Amygdala (tissue), 56 donors: ENCODE measurements around the gene CERCAM.
"Not testable (repeated sequence)": the region's sequence is repeated elsewhere in the genome, so short reads cannot be mapped to it uniquely, and the experiment has no call there.

Experiments used
- DNase-seq, 56 donors: peaks; one replicate each; lab custom pipeline; 2025; lab: John Stamatoyannopoulos, UW

The CERCAM gene

GRCh38 chr9:128392302-128393144, 28.1 kb upstream of the CERCAM start:
- peak in 1 of 56 donors; percentile 61 for DNase-seq

- DNase-seq = peak in 54 of 56 donors; percentile 37 to 96 (median 80)
Measured at GRCh38 chr9:128393145-128393775, 27.4 kb upstream of the CERCAM start.

GRCh38 chr9:128393970-128394369, 26.7 kb upstream of the CERCAM start:
- DNase-seq = peak in 16 of 56 donors; percentile 42 to 77 (median 62)

- DNase-seq = peak in 28 of 56 donors; percentile 27 to 80 (median 52)
Measured at GRCh38 chr9:128394379-128395168, 26.1 kb upstream of the CERCAM start.

GRCh38 chr9:128396970-128397613, 23.6 kb upstream of the CERCAM start:
- peak in 1 of 56 donors; percentile 17 for DNase-seq

DNA sequence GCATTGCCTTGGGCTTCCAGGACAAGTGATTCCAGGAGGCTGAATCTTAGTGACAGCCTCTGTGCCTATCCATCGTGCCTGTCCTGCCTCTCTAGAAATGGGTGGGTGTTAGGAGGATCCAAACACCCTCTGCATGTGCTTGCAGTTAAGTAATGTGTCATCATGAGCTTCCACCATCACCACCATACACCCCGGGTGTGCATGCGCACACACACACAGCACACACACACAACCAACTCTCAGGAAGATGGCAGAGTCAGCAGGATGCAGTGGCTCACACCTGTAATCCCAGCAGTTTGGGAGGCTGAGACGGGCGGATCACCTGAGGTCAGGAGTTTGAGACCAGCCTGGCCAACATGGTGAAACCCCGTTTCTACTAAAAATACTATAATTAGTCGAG, 22.8 kb upstream of the CERCAM start:
- no peak for DNase-seq

DNA sequence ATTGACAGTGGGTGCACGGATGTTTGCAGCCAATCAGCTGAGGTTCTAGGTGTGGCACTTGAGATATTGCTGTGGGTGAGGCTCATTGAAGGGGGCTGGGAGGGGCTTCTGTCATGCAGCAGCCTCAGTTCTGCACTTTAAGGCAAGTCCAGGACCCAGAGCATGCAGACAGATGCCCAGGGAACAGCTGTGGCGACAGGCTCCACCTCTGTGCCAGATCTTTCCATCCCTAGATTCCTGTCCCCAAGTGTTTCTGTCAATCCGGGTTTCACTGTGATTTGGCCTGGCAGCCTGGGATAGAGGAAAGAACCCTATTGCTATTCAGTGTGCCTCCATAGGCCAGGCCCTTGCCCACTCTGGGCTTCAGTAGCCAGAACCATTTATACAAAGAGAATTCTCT, 20.8 kb upstream of the CERCAM start:
- DNase-seq = no peak

- no peak for DNase-seq
Measured at GRCh38 chr9:128404560-128404959, 16.1 kb upstream of the CERCAM start.

GRCh38 chr9:128405077-128405779, 15.4 kb upstream of the CERCAM start:
- DNase-seq = peak in 14 of 56 donors; percentile 33 to 71 (median 56)

DNA sequence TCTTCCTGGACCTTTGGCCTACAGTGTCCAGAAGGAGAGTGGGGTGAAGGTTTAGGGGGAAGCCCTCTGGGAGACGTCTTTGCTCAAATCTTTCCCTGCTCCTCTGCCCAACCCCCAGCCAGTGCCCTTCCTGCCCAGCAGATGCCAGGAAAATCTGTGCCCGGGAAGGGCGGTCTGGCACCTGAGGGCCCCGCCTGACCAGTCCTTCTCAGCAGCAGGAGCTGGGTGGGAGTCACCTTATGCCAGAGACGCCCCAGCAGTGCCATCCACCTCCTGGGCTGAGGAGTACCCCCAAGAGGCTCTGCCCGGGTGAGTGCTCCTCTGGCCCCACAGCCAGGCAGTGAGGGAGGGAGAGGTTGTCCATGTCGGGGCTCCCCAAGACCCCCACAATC, 14.9 kb upstream of the CERCAM start:
- DNase-seq = no peak

- DNase-seq = peak in 2 of 56 donors; percentile 25
Measured at GRCh38 chr9:128406848-128407391, 13.7 kb upstream of the CERCAM start.

DNA sequence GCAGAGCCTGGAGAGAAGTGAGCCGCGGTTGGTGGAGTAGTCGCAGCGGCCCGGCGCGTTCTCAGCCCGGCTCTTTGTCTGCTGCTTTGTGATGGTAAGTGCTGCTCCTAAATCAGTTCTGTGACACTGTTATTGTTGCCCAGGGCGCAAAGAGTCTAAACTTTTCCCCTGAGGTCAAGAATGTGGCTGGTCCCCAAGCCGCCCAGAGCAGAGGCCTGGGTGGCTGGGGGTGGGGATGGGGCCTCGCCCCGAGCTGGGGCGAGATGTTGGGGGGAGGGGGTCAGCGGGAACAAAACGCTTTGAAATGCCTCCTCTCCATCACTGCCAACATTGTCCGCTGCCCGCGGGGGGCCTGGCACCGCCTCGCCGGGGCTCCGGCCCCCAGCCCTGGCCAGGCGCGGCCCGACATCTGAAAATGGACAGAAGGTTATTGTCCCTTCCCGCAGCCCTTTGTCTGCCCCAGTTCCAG, 11.7 kb upstream of the CERCAM start:
- DNase-seq = peak in 53 of 56 donors; percentile 34 to 93 (median 78)

DNA sequence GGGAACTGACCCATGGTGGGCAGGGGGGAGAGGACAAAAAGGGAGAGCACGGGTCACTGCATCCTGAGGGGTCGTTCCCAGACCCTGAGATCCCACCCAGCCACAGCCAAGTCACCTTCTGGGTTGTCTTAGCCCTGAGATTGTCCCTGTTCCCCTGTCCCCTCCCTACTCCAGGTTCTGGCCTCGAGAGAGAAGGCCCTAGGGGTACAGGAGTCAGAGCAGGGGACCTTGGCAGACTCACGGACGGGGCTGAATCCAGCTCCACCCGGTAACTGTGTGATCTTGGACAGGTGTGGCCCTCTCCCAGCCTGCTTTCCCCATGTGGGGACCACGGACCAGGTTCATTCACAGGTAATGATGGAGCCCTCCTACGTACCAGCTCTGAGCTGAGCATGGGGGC, 11.2 kb upstream of the CERCAM start:
- DNase-seq = no peak

GRCh38 chr9:128409978-128410377, 10.7 kb upstream of the CERCAM start:
- peak in 25 of 56 donors; percentile 21 to 69 (median 47) for DNase-seq

- DNase-seq = peak in 18 of 56 donors; percentile 27 to 66 (median 52)
Measured at GRCh38 chr9:128411364-128412119, 9.1 kb upstream of the CERCAM start.

- DNase-seq = peak in 55 of 56 donors; percentile 44 to 97 (median 81)
Measured at GRCh38 chr9:128412120-128412790, 8.4 kb upstream of the CERCAM start.

GRCh38 chr9:128413728-128414127, 6.9 kb upstream of the CERCAM start:
- not testable (repeated sequence) for DNase-seq

DNA sequence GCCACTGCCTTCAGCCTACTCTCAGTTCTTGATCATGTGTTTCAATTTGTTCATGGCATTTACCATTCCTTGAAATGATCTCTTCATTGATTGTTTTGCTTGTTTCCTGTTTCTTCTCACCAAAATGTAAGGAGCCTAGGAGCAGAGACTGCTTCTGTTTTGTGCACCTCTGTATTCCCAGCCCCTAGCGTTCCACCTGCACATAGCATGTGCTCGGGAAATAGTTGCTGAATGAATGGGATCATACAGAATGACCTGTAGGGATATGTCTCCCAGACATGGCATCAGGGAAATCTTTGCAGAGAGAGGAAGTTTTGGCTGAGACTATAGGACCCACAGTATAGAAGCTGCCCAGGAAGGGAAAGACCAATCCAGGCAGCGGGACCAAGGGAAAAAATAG, 6.2 kb upstream of the CERCAM start:
- no peak for DNase-seq
